ENCODE measurements around the gene ZNF580. TPM values are rescaled to one million over a fixed set of nuclear protein-coding genes. Genes with fewer than 3 reads are reported as not detected.
A peak's percentile ranks its signal among the peaks of the same experiment; 100 is the strongest.

Gene ZNF580
- total RNA-seq, 1 donor from 2014 or later = 41.8 TPM

DNA sequence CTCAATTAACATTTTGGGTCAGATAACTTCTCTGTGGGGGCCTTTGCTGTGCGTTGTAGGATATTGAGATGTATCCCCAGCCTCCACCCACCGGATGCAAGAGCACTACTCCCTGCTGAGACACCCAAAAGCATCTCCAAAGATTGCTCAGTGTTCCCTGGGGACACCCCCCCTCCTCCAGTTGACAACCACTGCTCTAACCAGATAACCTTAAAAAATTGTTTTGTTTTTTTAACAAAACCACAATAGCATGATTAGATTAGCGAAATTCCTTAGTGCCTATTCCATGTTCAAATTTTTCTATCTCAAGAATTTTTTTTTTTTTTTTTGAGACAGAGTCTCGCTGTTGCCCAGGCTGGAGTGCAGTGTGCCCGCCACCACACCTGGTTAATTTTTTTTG lies 31.6 kb downstream of the ZNF580 start:
- TF ChIP-seq CTCF (conservative IDR thresholded peaks at IDR 0.05) = no peak
- Mint-ChIP-seq H3K36me3 (ENCODE audit: low read depth) (peaks cover 17% of the 10 kb centered on the region), H3K27ac (ENCODE audit: unreplicated experiment) (no peak overlapping the region), H3K4me1 (peaks cover 44% of the 10 kb centered on the region), H3K27me3 (ENCODE audit: low read depth) (peaks cover 9% of the 10 kb centered on the region), H3K4me3 (peak overlapping the region; percentile 29), H3K9me3 (no peaks in the 10 kb centered on the region)
- DNase-seq (ENCODE audit: low read depth, low spot score) = no peak

GRCh38 chr19:55673465-55673864 lies 32.7 kb downstream of the ZNF580 start:
- Mint-ChIP-seq H3K4me3 (peak overlapping the region; percentile 77), H3K36me3 (ENCODE audit: low read depth) (peaks cover 17% of the 10 kb centered on the region), H3K4me1 (peaks cover 50% of the 10 kb centered on the region), H3K9me3 (no peaks in the 10 kb centered on the region), H3K27ac (ENCODE audit: unreplicated experiment) (no peak overlapping the region), H3K27me3 (ENCODE audit: low read depth) (peaks cover 9% of the 10 kb centered on the region)
- no peak for TF ChIP-seq CTCF (conservative IDR thresholded peaks at IDR 0.05)
- DNase-seq (ENCODE audit: low read depth, low spot score) = no peak

- Mint-ChIP-seq H3K27ac (ENCODE audit: unreplicated experiment) (no peak overlapping the region), H3K4me3 (peak overlapping the region; percentile 77), H3K9me3 (no peaks in the 10 kb centered on the region), H3K36me3 (ENCODE audit: low read depth) (peaks cover 17% of the 10 kb centered on the region), H3K27me3 (ENCODE audit: low read depth) (peaks cover 9% of the 10 kb centered on the region), H3K4me1 (peaks cover 50% of the 10 kb centered on the region)
- no peak for TF ChIP-seq CTCF (conservative IDR thresholded peaks at IDR 0.05)
- DNase-seq (ENCODE audit: low read depth, low spot score) = no peak
These were observed 33.1 kb downstream of the ZNF580 start for GRCh38 chr19:55673889-55674288.

DNA sequence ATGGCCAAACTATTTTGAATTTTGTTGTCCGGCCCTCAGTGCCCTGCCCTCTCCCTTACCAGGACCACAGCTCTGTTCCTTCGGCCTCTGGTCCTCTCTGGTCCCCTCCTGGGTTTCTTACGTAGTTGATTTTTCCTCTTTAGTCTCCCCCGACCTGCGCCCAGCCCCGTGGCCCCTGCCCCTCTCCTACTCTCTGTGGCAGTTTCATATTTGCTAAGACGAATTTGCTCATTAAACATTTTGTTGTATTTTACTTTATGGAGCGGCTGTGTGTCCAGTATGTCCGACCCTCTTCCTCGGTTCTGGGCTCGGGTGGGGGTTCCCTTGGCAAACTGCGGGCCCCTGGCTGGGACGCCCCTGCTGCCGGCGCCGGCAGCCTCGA lies 33.6 kb downstream of the ZNF580 start:
- DNase-seq (ENCODE audit: low read depth, low spot score) = no peak
- Mint-ChIP-seq H3K4me1 (peaks cover 50% of the 10 kb centered on the region), H3K9me3 (no peaks in the 10 kb centered on the region), H3K27me3 (ENCODE audit: low read depth) (peaks cover 9% of the 10 kb centered on the region), H3K27ac (ENCODE audit: unreplicated experiment) (no peak overlapping the region), H3K36me3 (ENCODE audit: low read depth) (peaks cover 17% of the 10 kb centered on the region), H3K4me3 (peak overlapping the region; percentile 87)
- no peak for TF ChIP-seq CTCF (conservative IDR thresholded peaks at IDR 0.05)

DNA sequence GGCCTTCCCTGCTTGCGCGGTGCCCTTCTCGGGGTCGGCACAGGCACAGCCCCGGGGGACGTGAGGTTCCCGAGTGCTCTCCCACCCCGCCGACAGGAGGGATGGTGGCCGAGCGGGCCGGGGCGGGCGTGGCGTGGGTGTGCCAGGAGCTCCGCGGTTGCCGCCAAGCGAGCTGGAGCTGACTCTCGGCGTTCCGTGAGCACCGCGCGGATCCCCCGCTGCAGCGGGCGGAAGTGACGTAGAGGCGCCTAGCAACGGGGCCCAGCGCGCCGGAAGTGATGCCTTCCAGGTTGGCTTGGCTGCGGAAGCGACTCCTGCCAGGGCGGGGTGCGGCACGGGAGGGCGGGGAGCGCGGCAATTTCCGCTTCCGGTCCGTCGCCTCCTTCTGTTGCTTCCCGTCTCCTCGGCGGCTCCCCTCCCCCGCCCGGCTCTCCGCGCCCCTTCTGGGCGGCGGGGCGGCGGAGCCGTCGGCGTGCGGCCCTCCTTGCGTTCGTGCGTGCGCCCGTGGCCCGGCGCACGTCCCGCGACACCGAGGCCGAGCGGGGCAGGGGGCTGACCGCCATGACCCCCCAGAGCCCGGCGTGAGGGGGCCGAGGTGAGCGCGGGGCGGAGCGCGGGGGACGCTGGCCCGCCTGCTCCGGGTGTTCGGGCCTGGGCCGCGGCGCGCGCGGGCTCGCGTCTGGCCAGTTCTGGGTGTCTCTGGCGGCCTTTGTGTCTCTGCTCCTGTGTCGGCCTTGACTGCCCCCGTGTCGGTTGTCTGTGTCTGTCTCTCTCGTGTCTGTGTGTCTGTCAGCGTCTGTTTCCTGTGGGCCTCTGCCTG lies 34.2 kb downstream of the ZNF580 start, which contains the start of gene EPN1:
TSS of gene EPN1 (plus strand) at position 386 of the 820 bp plus-strand sequence. CDS start 3,402 bp downstream, outside the sequence.
- Mint-ChIP-seq H3K36me3 (ENCODE audit: low read depth) (peaks cover 17% of the 10 kb centered on the region), H3K4me1 (peaks cover 50% of the 10 kb centered on the region), H3K9me3 (no peaks in the 10 kb centered on the region), H3K27ac (ENCODE audit: unreplicated experiment) (peak within 1 kb of the TSS; percentile 98), H3K4me3 (peak within 1 kb of the TSS; percentile 95), H3K27me3 (ENCODE audit: low read depth) (peaks cover 9% of the 10 kb centered on the region)
- DNase-seq (ENCODE audit: low read depth, low spot score) = peak; percentile 94
- no peak for TF ChIP-seq CTCF (conservative IDR thresholded peaks at IDR 0.05)
